HG02885 (cell line): ENCODE measurements around the gene GHITM.
A peak's percentile ranks its signal among the peaks of the same experiment; 100 is the strongest.
"Not testable (repeated sequence)": the region's sequence is repeated elsewhere in the genome, so short reads cannot be mapped to it uniquely, and the experiment has no call there.

Experiments used
- ATAC-seq: cut with Tn5 transposase; IDR thresholded peaks from one replicate; pipeline ENCODE4 v1.9.1; 2021; ENCODE audit warnings: mild to moderate bottlenecking; ENCODE audit not compliant: unreplicated experiment, poor library complexity

The GHITM gene

GRCh38 chr10:84140036-84140379 lies 699 bp downstream of the GHITM start:
- ATAC-seq: no peak

- ATAC-seq: no peak
Observed at GRCh38 chr10:84147347-84147746, 8.0 kb downstream of the GHITM start.

GRCh38 chr10:84148006-84148597 lies 8.8 kb downstream of the GHITM start:
- ATAC-seq: peak; percentile 66

- no peak for ATAC-seq
Observed at GRCh38 chr10:84149854-84150253, 10.5 kb downstream of the GHITM start.

GRCh38 chr10:84152769-84153168 lies 13.5 kb downstream of the GHITM start:
- no peak for ATAC-seq

- no peak for ATAC-seq
Observed at GRCh38 chr10:84155521-84155920, 16.2 kb downstream of the GHITM start.

- no peak for ATAC-seq
Observed at GRCh38 chr10:84156009-84156408, 16.7 kb downstream of the GHITM start.

GRCh38 chr10:84156768-84157167 lies 17.5 kb downstream of the GHITM start:
- peak; percentile 52 for ATAC-seq

GRCh38 chr10:84158061-84158460 lies 18.8 kb downstream of the GHITM start:
- no peak for ATAC-seq

GRCh38 chr10:84158550-84158949 lies 19.2 kb downstream of the GHITM start:
- ATAC-seq: no peak

GRCh38 chr10:84159076-84159685 lies 19.9 kb downstream of the GHITM start:
- no peak for ATAC-seq

GRCh38 chr10:84160663-84161362 lies 21.5 kb downstream of the GHITM start:
- no peak for ATAC-seq

GRCh38 chr10:84163996-84164395 lies 24.7 kb downstream of the GHITM start:
- ATAC-seq: no peak

- no peak for ATAC-seq
Observed at GRCh38 chr10:84164442-84164841, 25.1 kb downstream of the GHITM start.

GRCh38 chr10:84166620-84167288 lies 27.4 kb downstream of the GHITM start:
- peak; percentile 60 for ATAC-seq

GRCh38 chr10:84167289-84167653 lies 28.0 kb downstream of the GHITM start:
- peak; percentile 3 for ATAC-seq

GRCh38 chr10:84168382-84168781 lies 29.1 kb downstream of the GHITM start:
- ATAC-seq: not testable (repeated sequence)

- ATAC-seq: not testable (repeated sequence)
Observed at GRCh38 chr10:84171237-84171636, 31.9 kb downstream of the GHITM start.

- ATAC-seq: peak; percentile 48
Observed at GRCh38 chr10:84171700-84172466, 32.6 kb downstream of the GHITM start.

GRCh38 chr10:84172467-84173356 lies 33.4 kb downstream of the GHITM start:
- ATAC-seq: peak; percentile 58
